ENCODE measurements around the gene FBXO10.

FBXO10 gene

DNA sequence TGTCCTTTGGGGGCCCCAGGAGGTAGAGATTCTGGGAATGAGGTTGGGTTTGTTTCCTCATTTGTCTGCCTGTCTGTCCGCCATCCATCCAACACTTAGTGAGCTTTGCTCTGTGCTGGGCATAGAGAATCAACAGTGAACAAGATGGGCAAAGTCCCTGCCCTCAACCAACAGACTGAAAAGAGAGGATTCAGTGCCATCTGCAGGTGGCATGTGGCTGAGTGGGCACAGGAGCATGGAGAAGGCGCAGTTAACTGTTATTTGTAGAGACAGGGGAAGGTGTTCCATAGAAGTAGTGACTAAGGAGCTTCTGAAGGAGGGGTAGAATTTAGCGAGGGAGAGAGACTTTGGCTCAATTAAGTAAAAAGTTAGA is 67.4 kb downstream of the FBXO10 start:
- in situ Hi-C loops (cut with MboI; ENCODE audit: low sequenced_read_pairs, unreplicated experiment) = no loop called here
- DNase-seq (ENCODE audit: low spot score) = no peak
- TF ChIP-seq, protein P1, sequence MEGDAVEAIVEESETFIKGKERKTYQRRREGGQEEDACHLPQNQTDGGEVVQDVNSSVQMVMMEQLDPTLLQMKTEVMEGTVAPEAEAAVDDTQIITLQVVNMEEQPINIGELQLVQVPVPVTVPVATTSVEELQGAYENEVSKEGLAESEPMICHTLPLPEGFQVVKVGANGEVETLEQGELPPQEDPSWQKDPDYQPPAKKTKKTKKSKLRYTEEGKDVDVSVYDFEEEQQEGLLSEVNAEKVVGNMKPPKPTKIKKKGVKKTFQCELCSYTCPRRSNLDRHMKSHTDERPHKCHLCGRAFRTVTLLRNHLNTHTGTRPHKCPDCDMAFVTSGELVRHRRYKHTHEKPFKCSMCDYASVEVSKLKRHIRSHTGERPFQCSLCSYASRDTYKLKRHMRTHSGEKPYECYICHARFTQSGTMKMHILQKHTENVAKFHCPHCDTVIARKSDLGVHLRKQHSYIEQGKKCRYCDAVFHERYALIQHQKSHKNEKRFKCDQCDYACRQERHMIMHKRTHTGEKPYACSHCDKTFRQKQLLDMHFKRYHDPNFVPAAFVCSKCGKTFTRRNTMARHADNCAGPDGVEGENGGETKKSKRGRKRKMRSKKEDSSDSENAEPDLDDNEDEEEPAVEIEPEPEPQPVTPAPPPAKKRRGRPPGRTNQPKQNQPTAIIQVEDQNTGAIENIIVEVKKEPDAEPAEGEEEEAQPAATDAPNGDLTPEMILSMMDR (IDR thresholded peaks at IDR 0.05; ENCODE audit: borderline replicate concordance, control extremely low read depth, extremely low read depth, insufficient read depth, missing control alignments) = no peak

GRCh38 chr9:37508135-37508833 is 67.9 kb downstream of the FBXO10 start:
- in situ Hi-C loops (cut with MboI; ENCODE audit: low sequenced_read_pairs, unreplicated experiment) = no loop called here
- TF ChIP-seq, protein P1 (IDR thresholded peaks at IDR 0.05; ENCODE audit: borderline replicate concordance, control extremely low read depth, extremely low read depth, insufficient read depth, missing control alignments) = no peak
- no peak for DNase-seq (ENCODE audit: low spot score)

DNA sequence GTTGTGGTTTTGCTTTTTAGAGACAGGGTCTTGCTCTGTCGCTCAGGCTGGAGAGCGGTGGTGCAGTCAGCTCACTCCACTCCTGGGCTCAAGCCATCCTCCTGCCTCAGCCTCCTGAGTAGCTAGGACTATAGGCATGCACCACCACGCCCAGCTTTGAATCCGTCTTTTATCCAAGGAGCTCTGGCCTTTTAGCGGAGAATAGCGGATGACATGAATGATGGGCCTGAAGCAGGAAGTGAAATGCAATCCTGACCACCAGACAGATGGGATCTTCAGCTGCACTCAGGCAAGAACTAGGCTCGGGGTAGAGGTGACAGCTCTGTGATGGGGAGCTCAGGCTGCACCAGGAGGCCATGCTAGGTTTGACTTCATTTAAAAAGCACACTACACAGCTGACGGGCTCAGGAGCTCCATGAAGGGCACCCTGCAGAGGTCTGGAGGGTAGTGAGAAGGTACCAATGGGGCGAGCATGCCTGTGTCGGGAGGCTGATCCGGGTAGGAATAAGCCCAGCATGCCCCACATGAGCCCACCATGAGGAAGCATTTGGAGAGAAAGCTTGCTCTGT is 68.5 kb downstream of the FBXO10 start:
- TF ChIP-seq, protein P1 (IDR thresholded peaks at IDR 0.05; ENCODE audit: borderline replicate concordance, control extremely low read depth, extremely low read depth, insufficient read depth, missing control alignments) = no peak
- DNase-seq (ENCODE audit: low spot score) = no peak
- in situ Hi-C loops (cut with MboI; ENCODE audit: low sequenced_read_pairs, unreplicated experiment) = no loop called here

- DNase-seq (ENCODE audit: low spot score) = no peak
- TF ChIP-seq, protein P1 (IDR thresholded peaks at IDR 0.05; ENCODE audit: borderline replicate concordance, control extremely low read depth, extremely low read depth, insufficient read depth, missing control alignments) = no peak
- in situ Hi-C loops (cut with MboI; ENCODE audit: low sequenced_read_pairs, unreplicated experiment) = no loop called here
Measured at GRCh38 chr9:37504605-37505004, 71.6 kb downstream of the FBXO10 start.

DNA sequence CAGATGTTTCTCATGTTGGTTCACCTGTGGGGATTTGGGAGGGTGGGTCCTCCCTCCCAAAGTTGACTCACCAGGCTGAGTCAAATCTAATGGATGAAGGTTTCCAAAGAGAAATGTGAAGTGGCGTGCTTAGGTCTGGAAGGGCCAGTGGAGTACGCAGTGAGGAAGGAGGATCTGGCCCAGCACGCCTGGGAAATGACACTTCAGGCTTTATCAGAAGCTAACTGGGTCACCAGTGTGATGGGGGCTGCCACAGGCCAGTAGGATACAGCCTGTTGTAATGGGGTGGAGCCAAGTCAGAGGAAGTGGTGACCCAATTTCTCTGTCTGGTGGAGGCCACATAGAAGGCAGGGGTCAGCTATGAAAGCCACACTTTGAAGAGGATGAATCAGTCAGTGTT is 72.4 kb downstream of the FBXO10 start:
- in situ Hi-C loops (cut with MboI; ENCODE audit: low sequenced_read_pairs, unreplicated experiment) = no loop called here
- TF ChIP-seq, protein P1 (IDR thresholded peaks at IDR 0.05; ENCODE audit: borderline replicate concordance, control extremely low read depth, extremely low read depth, insufficient read depth, missing control alignments) = no peak
- peak; percentile 14 for DNase-seq (ENCODE audit: low spot score)

GRCh38 chr9:37501957-37502596 is 74.1 kb downstream of the FBXO10 start:
- TF ChIP-seq, protein P1 (IDR thresholded peaks at IDR 0.05; ENCODE audit: borderline replicate concordance, control extremely low read depth, extremely low read depth, insufficient read depth, missing control alignments) = no peak

More at GRCh38 chr9:37501957-37502596, 74.1 kb downstream of the FBXO10 start:
- in situ Hi-C loops (cut with MboI; ENCODE audit: low sequenced_read_pairs, unreplicated experiment) = no loop called here
- no peak for DNase-seq (ENCODE audit: low spot score)
